ENCODE results near the gene MCEMP1.

DNA sequence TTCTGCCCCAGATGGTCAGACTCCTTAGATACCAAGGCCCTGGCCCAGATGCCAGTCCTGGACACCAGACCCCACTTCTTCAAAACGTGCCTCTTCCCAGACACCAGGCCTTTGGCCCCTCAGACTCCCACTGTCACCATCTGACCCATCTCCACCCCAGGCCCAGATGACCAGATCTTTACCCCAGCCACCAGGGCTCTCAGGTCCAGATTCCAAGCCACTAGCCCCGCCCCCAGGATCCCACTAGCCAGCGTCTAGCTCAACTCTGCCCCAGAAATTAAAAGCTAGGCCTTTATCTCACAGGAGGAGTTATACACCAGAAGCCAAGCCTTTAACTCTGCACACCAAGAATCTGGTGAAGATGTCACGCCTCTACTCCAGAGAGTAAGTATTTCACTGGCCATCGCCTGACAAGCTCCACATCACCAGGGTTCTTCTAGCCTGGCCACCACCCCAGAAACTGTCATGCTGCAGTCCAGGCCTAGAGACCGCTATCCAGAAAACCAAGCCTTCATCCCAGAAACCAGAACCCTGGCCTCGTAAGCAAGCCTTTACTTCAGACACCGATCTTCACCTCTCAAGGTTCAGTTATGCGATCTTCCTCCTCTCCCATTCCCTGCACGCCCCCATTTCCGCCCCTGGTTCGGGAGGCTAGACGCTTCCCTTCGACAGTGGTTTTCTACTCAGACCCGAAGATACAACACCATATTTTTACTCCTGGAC lies 48.1 kb upstream of the MCEMP1 start:
- TF ChIP-seq, protein P1, sequence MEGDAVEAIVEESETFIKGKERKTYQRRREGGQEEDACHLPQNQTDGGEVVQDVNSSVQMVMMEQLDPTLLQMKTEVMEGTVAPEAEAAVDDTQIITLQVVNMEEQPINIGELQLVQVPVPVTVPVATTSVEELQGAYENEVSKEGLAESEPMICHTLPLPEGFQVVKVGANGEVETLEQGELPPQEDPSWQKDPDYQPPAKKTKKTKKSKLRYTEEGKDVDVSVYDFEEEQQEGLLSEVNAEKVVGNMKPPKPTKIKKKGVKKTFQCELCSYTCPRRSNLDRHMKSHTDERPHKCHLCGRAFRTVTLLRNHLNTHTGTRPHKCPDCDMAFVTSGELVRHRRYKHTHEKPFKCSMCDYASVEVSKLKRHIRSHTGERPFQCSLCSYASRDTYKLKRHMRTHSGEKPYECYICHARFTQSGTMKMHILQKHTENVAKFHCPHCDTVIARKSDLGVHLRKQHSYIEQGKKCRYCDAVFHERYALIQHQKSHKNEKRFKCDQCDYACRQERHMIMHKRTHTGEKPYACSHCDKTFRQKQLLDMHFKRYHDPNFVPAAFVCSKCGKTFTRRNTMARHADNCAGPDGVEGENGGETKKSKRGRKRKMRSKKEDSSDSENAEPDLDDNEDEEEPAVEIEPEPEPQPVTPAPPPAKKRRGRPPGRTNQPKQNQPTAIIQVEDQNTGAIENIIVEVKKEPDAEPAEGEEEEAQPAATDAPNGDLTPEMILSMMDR (IDR thresholded peaks at IDR 0.05) = no peak
- TF ChIP-seq POLR2A (IDR thresholded peaks at IDR 0.05) = no peak
